NCI-H1092 (cell line): ENCODE measurements around the gene LILRA5.
"Not testable (repeated sequence)": the region's sequence is repeated elsewhere in the genome, so short reads cannot be mapped to it uniquely, and the experiment has no call there.

Experiments
- DNase-seq: peaks from one replicate; lab custom pipeline; 2025; lab: John Stamatoyannopoulos, UW

The LILRA5 gene

GRCh38 chr19:54333586-54334298 lies 20.8 kb upstream of the LILRA5 start:
- DNase-seq: no peak

GRCh38 chr19:54332149-54332548 lies 19.2 kb upstream of the LILRA5 start:
- DNase-seq: no peak

- no peak for DNase-seq
Measured at GRCh38 chr19:54331626-54332025, 18.7 kb upstream of the LILRA5 start.

- no peak for DNase-seq
Measured at GRCh38 chr19:54329476-54330165, 16.7 kb upstream of the LILRA5 start.

GRCh38 chr19:54328781-54329180 lies 15.8 kb upstream of the LILRA5 start:
- not testable (repeated sequence) for DNase-seq

- no peak for DNase-seq
Measured at GRCh38 chr19:54325631-54326030, 12.7 kb upstream of the LILRA5 start.

GRCh38 chr19:54325194-54325621 lies 12.2 kb upstream of the LILRA5 start:
- peak; percentile 2 for DNase-seq

GRCh38 chr19:54324071-54324470 lies 11.1 kb upstream of the LILRA5 start:
- DNase-seq: no peak

GRCh38 chr19:54322934-54323333 lies 10.0 kb upstream of the LILRA5 start:
- not testable (repeated sequence) for DNase-seq

GRCh38 chr19:54322295-54322694 lies 9.3 kb upstream of the LILRA5 start:
- DNase-seq: not testable (repeated sequence)

GRCh38 chr19:54319892-54320670 lies 7.1 kb upstream of the LILRA5 start:
- DNase-seq: no peak

GRCh38 chr19:54319049-54319448 lies 6.1 kb upstream of the LILRA5 start:
- no peak for DNase-seq

- no peak for DNase-seq
Measured at GRCh38 chr19:54317965-54318240, 4.9 kb upstream of the LILRA5 start.

GRCh38 chr19:54317108-54317964 lies 4.4 kb upstream of the LILRA5 start:
- no peak for DNase-seq

GRCh38 chr19:54316746-54317107 lies 3.8 kb upstream of the LILRA5 start:
- no peak for DNase-seq

- DNase-seq: no peak
Measured at GRCh38 chr19:54315956-54316355, 3.0 kb upstream of the LILRA5 start.

- no peak for DNase-seq
Measured at GRCh38 chr19:54312011-54312410, 955 bp downstream of the LILRA5 start.

GRCh38 chr19:54311486-54311885 lies 1.5 kb downstream of the LILRA5 start:
- no peak for DNase-seq

- no peak for DNase-seq
Measured at GRCh38 chr19:54310543-54310942, 2.4 kb downstream of the LILRA5 start.

GRCh38 chr19:54309811-54310210 lies 3.2 kb downstream of the LILRA5 start:
- no peak for DNase-seq

- DNase-seq: no peak
Measured at GRCh38 chr19:54307389-54308020, 5.5 kb downstream of the LILRA5 start.

- no peak for DNase-seq
Measured at GRCh38 chr19:54305141-54305540, 7.8 kb downstream of the LILRA5 start.
